ENCODE data around the gene RNF17.
A peak's percentile ranks its signal among the peaks of the same experiment; 100 is the strongest.
"Not testable (repeated sequence)": the region's sequence is repeated elsewhere in the genome, so short reads cannot be mapped to it uniquely, and the experiment has no call there.

Gene RNF17

DNA sequence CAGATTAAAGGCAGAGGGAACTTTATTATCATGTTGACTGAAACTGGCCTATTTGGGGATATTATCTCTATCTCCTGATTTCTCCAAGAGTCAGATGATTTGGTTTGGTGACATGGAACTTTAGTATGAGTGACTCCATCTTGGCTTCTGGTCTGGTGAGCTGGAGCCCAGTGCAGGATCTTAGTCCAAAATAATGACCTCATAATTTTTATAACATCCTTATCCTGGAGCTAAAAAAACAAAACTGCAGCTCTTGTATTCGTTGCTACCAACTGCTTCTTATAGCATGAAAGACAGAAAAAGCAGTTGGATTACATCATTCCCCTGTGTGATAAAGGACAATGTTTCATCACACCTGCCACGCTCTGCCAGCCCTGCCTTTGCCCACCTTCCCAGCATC, 39.3 kb upstream of the RNF17 start:
- H3K27ac ChIP-seq (ENCODE audit: low read length): no peak overlapping the region
- DNase-seq: no peak
- H3K36me3 ChIP-seq (replicated peaks; ENCODE audit: insufficient read depth, low read length): no peaks in the 10 kb centered on the region
- no peak overlapping the region for H3K4me3 ChIP-seq (ENCODE audit: low read length)
- no peak overlapping the region for H3K4me2 ChIP-seq (ENCODE audit: low read depth, low read length)
- H2AFZ ChIP-seq (ENCODE audit: low read length): no peak overlapping the region
- no peaks in the 10 kb centered on the region for H3F3A ChIP-seq (ENCODE audit: insufficient read depth, low read length)
- H3K27me3 ChIP-seq (replicated peaks; ENCODE audit: insufficient read depth, low read length): no peaks in the 10 kb centered on the region
- no peaks in the 10 kb centered on the region for H3K4me1 ChIP-seq (ENCODE audit: low read length)
- no peaks in the 10 kb centered on the region for H3K79me2 ChIP-seq (ENCODE audit: low read length)
- H3K9me3 ChIP-seq (replicated peaks; ENCODE audit: insufficient read depth, low read length): no peaks in the 10 kb centered on the region
- TF ChIP-seq, protein P1, sequence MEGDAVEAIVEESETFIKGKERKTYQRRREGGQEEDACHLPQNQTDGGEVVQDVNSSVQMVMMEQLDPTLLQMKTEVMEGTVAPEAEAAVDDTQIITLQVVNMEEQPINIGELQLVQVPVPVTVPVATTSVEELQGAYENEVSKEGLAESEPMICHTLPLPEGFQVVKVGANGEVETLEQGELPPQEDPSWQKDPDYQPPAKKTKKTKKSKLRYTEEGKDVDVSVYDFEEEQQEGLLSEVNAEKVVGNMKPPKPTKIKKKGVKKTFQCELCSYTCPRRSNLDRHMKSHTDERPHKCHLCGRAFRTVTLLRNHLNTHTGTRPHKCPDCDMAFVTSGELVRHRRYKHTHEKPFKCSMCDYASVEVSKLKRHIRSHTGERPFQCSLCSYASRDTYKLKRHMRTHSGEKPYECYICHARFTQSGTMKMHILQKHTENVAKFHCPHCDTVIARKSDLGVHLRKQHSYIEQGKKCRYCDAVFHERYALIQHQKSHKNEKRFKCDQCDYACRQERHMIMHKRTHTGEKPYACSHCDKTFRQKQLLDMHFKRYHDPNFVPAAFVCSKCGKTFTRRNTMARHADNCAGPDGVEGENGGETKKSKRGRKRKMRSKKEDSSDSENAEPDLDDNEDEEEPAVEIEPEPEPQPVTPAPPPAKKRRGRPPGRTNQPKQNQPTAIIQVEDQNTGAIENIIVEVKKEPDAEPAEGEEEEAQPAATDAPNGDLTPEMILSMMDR (IDR thresholded peaks at IDR 0.05; ENCODE audit: low read length): no peak
- no peak for TF ChIP-seq EZH2phosphoT487 (IDR thresholded peaks at IDR 0.05; ENCODE audit: low read length)
- TF ChIP-seq EZH2 (optimal IDR thresholded peaks at IDR 0.05; ENCODE audit: low read depth, low read length): no peak
- no peaks in the 10 kb centered on the region for H3K9me2 ChIP-seq (replicated peaks; ENCODE audit: insufficient read depth, low read length)
- H4K20me1 ChIP-seq (ENCODE audit: insufficient read depth, low read length): no peaks in the 10 kb centered on the region
- H3K9ac ChIP-seq (ENCODE audit: low read length): no peak overlapping the region

DNA sequence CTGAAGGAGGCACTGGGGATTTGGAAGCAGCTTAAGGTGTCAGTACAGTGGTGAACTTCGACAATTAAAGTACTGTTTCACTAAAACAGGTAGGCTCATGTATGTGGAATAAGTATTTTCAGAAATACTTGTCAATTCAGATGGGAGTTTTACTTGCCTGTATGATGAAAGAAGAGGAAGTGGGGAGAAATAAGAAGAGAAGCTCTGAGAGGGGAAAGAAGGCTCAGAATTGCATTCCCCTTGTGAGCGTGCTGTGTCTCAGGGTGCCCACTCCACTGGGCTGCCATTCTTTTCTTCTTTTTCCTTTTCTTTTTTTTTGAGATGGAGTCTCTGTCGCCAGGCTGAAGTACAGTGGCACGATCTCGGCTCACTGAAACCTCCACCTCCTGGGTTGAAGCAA, 38.6 kb upstream of the RNF17 start:
- Histone ChIP-seq H3F3A (ENCODE audit: insufficient read depth, low read length) (no peaks in the 10 kb centered on the region), H3K4me2 (ENCODE audit: low read depth, low read length) (no peak overlapping the region), H3K4me3 (ENCODE audit: low read length) (no peak overlapping the region), H3K79me2 (ENCODE audit: low read length) (no peaks in the 10 kb centered on the region), H3K36me3 (replicated peaks; ENCODE audit: insufficient read depth, low read length) (no peaks in the 10 kb centered on the region), H3K27me3 (replicated peaks; ENCODE audit: insufficient read depth, low read length) (no peaks in the 10 kb centered on the region), H3K9me3 (replicated peaks; ENCODE audit: insufficient read depth, low read length) (no peaks in the 10 kb centered on the region), H4K20me1 (ENCODE audit: insufficient read depth, low read length) (no peaks in the 10 kb centered on the region), H2AFZ (ENCODE audit: low read length) (no peak overlapping the region), H3K9me2 (replicated peaks; ENCODE audit: insufficient read depth, low read length) (no peaks in the 10 kb centered on the region), H3K4me1 (ENCODE audit: low read length) (no peaks in the 10 kb centered on the region), H3K27ac (ENCODE audit: low read length) (no peak overlapping the region), H3K9ac (ENCODE audit: low read length) (no peak overlapping the region)
- TF ChIP-seq EZH2phosphoT487 (IDR thresholded peaks at IDR 0.05; ENCODE audit: low read length): no peak
- TF ChIP-seq, protein P1 (IDR thresholded peaks at IDR 0.05; ENCODE audit: low read length): no peak
- TF ChIP-seq EZH2 (optimal IDR thresholded peaks at IDR 0.05; ENCODE audit: low read depth, low read length): no peak
- no peak for DNase-seq

DNA sequence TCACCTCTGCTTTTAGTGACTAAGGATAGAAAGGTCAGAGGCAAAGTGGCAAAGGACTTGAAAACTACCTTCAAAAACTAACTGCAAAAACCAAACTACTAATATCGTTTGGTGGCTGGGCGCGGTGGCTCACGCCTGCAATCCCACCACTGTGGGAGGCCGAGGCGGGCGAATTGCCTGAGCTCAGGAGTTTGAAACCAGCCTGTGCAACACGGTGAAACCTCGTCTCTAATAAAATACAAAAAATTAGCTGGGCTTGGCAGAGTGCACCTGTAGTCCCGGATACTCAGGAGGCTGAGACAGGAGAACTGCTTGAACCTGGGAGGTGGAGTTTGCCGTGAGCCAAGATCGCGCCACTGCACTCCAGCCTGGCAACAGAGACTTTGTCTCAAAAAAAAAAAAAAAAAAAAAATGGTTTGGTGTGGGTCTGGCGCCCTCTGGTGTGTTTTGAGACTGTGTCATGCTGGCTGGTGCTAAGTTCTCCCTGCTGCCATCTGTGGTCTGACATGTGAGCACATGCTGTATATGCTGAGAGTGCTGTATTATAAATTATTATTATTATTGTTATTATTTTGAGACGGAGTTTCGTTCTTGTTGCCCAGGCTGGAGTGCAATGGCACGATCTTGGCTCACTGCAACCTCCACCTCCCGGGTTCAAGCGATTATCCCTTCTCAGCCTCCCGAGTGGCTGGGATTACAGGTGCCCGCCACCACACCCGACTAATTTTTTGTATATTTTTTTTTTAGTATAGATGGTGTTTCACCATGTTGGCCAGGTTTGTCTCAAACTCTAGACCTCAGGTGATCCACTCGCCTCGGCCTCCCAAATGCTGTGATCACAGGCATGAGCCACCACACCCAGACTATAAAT, 36.0 kb upstream of the RNF17 start:
- no peak overlapping the region for H3K9ac ChIP-seq (ENCODE audit: low read length)

DNA sequence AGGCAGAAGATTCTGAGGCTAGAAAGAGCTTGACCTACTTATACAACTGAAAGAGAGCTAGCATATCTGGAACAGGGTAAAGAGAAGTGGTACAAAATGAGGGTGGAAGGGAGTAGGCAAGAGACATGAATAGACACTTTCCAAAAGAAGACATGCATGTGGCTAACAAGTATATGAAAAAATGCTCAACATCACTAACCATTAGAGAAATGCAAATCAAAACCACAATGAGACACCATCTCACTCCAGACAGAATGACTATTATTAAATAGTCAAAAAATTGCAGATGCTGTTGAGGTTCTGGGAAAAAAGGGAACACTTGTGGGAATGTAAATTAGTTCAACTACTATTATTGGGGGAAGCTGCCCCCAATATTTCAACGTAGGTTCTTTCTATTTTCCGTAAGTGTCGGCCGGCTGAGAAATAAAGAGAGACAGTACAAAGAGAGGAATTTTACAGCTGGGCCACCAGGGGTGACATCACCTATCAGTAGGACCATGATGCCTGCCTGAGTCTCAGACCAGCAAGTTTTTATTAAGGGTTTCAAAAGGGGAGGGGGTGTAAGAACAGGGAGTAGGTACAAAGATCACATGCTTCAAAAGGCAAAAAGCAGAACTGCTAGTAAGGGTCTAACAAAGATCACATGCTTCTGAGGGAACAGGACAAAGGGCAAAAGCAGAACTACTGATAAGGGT, 32.9 kb upstream of the RNF17 start:
- H3K9ac ChIP-seq (ENCODE audit: low read length); H3K4me3 ChIP-seq (ENCODE audit: low read length); H2AFZ ChIP-seq (ENCODE audit: low read length); H3K9me2 ChIP-seq (replicated peaks; ENCODE audit: insufficient read depth, low read length); H4K20me1 ChIP-seq (ENCODE audit: insufficient read depth, low read length); H3K27ac ChIP-seq (ENCODE audit: low read length); H3K36me3 ChIP-seq (replicated peaks; ENCODE audit: insufficient read depth, low read length); H3F3A ChIP-seq (ENCODE audit: insufficient read depth, low read length); H3K4me1 ChIP-seq (ENCODE audit: low read length); H3K79me2 ChIP-seq (ENCODE audit: low read length); H3K9me3 ChIP-seq (replicated peaks; ENCODE audit: insufficient read depth, low read length); H3K27me3 ChIP-seq (replicated peaks; ENCODE audit: insufficient read depth, low read length); H3K4me2 ChIP-seq (ENCODE audit: low read depth, low read length): not testable (repeated sequence)
- peak; percentile 11 for DNase-seq

More for the DNA sequence above, 36.0 kb upstream of the RNF17 start:
- no peaks in the 10 kb centered on the region for H4K20me1 ChIP-seq (ENCODE audit: insufficient read depth, low read length)
- no peak overlapping the region for H3K27ac ChIP-seq (ENCODE audit: low read length)
- no peak overlapping the region for H3K4me3 ChIP-seq (ENCODE audit: low read length)
- no peaks in the 10 kb centered on the region for H3K79me2 ChIP-seq (ENCODE audit: low read length)
- H3K4me1 ChIP-seq (ENCODE audit: low read length): no peaks in the 10 kb centered on the region
- H3K9me3 ChIP-seq (replicated peaks; ENCODE audit: insufficient read depth, low read length): no peaks in the 10 kb centered on the region
- H3K9me2 ChIP-seq (replicated peaks; ENCODE audit: insufficient read depth, low read length): no peaks in the 10 kb centered on the region
- DNase-seq: peak; percentile 76
- H3K36me3 ChIP-seq (replicated peaks; ENCODE audit: insufficient read depth, low read length): no peaks in the 10 kb centered on the region
- no peak for TF ChIP-seq EZH2 (optimal IDR thresholded peaks at IDR 0.05; ENCODE audit: low read depth, low read length)
- TF ChIP-seq, protein P1 (IDR thresholded peaks at IDR 0.05; ENCODE audit: low read length): peak; percentile 44
- TF ChIP-seq EZH2phosphoT487 (IDR thresholded peaks at IDR 0.05; ENCODE audit: low read length): no peak
- no peak overlapping the region for H3K4me2 ChIP-seq (ENCODE audit: low read depth, low read length)
- H2AFZ ChIP-seq (ENCODE audit: low read length): no peak overlapping the region
- no peaks in the 10 kb centered on the region for H3F3A ChIP-seq (ENCODE audit: insufficient read depth, low read length)
- no peaks in the 10 kb centered on the region for H3K27me3 ChIP-seq (replicated peaks; ENCODE audit: insufficient read depth, low read length)

Measured in MM.1S (cell line).